ENCODE results near the gene SEMA3C.

DNA sequence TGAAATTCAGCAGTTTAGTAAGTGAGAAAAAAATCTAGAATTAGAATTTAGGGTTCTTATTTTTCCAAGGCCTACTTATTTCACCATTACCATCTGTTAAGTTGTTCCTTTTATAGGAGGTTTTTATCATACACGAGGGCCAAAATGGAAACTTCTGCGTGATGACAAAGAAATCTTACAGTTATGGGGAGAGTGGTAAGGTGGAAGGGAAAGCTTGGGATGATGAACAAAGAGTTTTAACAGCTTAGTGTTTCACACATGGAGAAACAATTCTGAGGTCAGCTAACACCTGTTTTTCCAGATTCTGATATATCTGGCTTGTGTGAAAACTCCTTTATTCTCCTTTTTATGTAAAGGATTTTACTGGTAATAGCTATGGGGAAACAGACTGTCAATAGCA is 49.8 kb upstream of the SEMA3C start:
- no peak for TF ChIP-seq GLIS3 (CRISPR knock-in tag; IDR thresholded peaks at IDR 0.05)
- TF ChIP-seq, protein P1, sequence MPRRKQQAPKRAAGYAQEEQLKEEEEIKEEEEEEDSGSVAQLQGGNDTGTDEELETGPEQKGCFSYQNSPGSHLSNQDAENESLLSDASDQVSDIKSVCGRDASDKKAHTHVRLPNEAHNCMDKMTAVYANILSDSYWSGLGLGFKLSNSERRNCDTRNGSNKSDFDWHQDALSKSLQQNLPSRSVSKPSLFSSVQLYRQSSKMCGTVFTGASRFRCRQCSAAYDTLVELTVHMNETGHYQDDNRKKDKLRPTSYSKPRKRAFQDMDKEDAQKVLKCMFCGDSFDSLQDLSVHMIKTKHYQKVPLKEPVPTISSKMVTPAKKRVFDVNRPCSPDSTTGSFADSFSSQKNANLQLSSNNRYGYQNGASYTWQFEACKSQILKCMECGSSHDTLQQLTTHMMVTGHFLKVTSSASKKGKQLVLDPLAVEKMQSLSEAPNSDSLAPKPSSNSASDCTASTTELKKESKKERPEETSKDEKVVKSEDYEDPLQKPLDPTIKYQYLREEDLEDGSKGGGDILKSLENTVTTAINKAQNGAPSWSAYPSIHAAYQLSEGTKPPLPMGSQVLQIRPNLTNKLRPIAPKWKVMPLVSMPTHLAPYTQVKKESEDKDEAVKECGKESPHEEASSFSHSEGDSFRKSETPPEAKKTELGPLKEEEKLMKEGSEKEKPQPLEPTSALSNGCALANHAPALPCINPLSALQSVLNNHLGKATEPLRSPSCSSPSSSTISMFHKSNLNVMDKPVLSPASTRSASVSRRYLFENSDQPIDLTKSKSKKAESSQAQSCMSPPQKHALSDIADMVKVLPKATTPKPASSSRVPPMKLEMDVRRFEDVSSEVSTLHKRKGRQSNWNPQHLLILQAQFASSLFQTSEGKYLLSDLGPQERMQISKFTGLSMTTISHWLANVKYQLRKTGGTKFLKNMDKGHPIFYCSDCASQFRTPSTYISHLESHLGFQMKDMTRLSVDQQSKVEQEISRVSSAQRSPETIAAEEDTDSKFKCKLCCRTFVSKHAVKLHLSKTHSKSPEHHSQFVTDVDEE (CRISPR knock-in tag; IDR thresholded peaks at IDR 0.05) = no peak

Measured in SK-N-SH treated with all-trans-retinoic acid at 6 μM for 48 hours (cell line).